Fibroblast of the aortic adventitia (primary cell): ENCODE results near the gene SLC25A38. TPM values are rescaled to one million over a fixed set of nuclear protein-coding genes. Genes with fewer than 3 reads are reported as not detected.

Source experiments
- DNase-seq: peaks from one replicate; pipeline ENCODE4 v3.0.0-alpha.2; 2010; ENCODE audit warnings: low read depth
- H3K4me3 ChIP-seq: 2 replicates; pipeline ENCODE4 v1.5.1; 2011; ENCODE audit warnings: low read depth, mild to moderate bottlenecking, control low read depth, low read length, moderate library complexity
- total RNA-seq: library from RNA; depleted of rRNA; stranded (reverse); fragments of >200 nt; gene quantifications from 2 replicates; pipeline ENCODE4 v1.2.3, GENCODE V29; 2012; ENCODE audit warnings: low replicate concordance
- TF ChIP-seq, protein P1 (sequence below): IDR thresholded peaks from 2 replicates; pipeline ENCODE4 v1.5.1; 2011; ENCODE audit warnings: mild to moderate bottlenecking, low read length, control low read depth, inconsistent platforms; ENCODE audit not compliant: insufficient read depth

The SLC25A38 gene
- total RNA-seq, 1 donor = 19.3 TPM

DNA sequence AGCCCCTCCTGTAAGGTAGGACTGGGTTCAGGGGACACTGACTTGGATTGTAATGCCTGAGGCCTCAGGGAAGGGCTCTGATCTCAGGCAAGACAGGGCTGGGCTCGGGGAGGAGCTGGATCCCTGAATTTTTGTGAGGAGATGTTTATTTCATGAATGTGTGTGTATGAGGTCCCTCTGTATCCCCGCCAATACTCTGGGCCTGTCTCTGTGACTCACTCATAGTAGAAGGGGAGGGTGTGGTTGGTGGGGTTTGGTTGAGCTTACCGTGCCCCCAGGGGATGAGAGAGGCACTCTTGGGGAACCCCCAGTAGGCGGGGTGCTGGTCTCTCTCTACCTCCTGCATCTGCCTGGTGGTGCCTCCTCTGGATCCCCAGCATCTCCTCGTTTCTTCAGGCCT is 51.4 kb downstream of the SLC25A38 start:
- no peak overlapping the region for H3K4me3 ChIP-seq
- DNase-seq = peak; percentile 70
- TF ChIP-seq, protein P1, sequence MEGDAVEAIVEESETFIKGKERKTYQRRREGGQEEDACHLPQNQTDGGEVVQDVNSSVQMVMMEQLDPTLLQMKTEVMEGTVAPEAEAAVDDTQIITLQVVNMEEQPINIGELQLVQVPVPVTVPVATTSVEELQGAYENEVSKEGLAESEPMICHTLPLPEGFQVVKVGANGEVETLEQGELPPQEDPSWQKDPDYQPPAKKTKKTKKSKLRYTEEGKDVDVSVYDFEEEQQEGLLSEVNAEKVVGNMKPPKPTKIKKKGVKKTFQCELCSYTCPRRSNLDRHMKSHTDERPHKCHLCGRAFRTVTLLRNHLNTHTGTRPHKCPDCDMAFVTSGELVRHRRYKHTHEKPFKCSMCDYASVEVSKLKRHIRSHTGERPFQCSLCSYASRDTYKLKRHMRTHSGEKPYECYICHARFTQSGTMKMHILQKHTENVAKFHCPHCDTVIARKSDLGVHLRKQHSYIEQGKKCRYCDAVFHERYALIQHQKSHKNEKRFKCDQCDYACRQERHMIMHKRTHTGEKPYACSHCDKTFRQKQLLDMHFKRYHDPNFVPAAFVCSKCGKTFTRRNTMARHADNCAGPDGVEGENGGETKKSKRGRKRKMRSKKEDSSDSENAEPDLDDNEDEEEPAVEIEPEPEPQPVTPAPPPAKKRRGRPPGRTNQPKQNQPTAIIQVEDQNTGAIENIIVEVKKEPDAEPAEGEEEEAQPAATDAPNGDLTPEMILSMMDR = no peak

DNA sequence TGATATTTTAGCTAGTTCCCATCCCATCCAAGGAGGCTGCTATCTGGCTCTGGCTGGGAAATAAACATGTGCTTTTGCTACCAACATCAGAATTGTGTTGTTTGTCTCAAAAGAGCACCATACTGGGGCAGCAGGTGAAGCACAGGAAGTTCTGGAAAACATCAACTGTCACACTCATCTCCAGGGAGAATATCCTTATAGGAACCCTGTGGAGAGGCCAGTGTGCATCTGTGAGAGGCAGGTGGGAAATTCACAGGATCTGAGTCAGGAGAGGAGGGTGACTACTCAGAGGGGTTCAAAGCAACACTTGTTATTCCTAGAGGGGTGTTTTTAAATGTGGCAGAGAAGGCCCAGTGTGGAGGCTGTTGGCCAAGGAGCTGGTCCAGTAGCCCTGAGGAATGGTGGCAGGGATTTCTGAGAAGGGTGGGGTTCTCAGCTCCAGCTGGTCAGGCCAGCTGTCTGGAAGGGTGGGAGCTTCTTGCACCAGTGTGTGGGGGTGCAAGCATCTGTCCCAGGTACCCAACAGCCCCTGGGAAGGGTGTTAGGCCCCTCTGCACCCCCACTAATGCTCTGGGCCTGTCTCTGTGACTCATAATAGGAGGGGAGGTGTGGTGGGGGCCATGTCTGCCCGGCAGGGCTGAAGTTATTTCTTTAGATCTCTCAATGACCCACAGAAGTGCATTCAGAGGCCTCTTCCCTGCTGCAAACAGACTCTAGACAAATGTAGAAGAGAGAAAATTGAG is 52.0 kb downstream of the SLC25A38 start:
- H3K4me3 ChIP-seq = no peak overlapping the region
- DNase-seq = peak; percentile 11
- TF ChIP-seq, protein P1 = no peak

DNA sequence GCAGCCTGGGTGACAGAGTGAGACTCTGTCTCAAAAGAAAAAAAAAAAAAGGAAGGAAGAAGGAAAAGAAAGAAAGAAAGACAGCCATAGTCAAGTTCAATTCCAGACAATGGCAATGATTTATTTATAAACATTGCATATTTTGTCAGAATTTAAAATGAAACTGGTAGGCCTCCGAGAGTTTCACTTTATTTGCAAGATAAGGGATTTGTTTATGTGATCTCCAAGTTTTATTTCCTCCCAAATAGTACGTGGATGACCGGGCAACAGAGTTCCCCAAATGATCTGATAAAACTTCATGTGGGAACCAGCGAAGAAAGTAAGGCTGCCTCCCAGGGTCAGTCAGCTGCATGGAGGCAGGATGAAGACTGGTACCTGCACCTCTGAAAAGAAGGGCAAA is 55.7 kb downstream of the SLC25A38 start:
- DNase-seq = no peak
- H3K4me3 ChIP-seq = no peak overlapping the region
- TF ChIP-seq, protein P1 = no peak

DNA sequence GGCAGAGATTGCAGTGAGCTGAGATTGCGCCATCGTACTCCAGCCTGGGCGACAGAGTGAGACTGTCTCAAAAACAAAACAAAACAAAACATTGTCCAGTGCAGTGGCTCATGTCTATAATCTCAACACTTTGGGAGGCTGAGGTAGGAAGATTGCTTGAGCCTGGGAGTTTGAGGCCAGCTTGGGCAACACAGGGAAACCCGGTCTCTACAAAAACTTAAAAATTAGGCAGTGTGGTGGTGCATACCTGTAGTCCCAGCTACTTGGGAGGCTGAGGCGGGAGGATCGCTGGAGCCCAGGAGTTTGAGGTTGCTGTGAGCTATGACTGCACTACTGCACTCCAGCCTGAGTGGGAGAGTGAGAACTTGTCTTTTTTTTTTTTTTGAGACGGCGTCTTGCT is 57.1 kb downstream of the SLC25A38 start:
- TF ChIP-seq, protein P1 = no peak
- no peak for DNase-seq
- no peak overlapping the region for H3K4me3 ChIP-seq

DNA sequence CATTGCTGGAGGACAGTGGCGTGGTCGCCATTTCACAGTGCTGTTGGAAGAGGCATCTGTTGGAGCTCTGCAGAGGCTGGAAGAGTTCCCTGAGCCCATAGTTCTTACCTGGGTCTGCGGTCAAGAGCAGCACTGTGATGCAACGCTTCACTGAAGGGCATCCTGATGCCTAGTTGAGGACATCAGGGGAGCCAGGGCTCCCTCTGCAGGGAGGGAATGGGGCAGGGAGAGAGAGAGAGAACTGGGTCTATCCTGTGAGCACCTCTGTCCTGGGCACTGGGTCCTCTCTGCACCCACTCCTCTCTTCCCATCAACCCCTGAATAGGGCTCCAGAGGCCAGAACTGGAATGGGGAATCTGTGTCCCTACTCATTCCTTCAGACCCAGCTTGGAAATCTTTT is 60.4 kb downstream of the SLC25A38 start:
- no peak for DNase-seq
- TF ChIP-seq, protein P1 = no peak
- no peak overlapping the region for H3K4me3 ChIP-seq

DNA sequence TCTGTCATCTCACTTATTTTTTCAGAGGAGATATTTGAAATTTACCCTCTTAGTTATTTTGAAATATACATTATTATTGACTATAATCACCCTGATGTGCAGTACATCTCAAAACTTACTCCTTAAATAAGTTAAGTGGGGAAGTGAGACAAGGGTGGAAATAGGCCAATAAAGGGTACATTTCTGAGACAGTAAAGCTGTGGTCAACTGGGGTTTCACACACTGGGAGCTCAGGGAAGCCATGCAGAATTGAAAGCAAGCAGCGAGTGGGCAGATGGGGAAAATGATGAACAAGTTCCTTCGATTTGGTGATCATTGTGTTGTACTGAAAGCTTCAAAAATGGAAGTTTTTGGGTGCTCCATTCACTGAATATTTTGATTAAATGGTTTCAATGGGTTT is 62.8 kb downstream of the SLC25A38 start:
- no peak overlapping the region for H3K4me3 ChIP-seq
- TF ChIP-seq, protein P1 = no peak
- no peak for DNase-seq

DNA sequence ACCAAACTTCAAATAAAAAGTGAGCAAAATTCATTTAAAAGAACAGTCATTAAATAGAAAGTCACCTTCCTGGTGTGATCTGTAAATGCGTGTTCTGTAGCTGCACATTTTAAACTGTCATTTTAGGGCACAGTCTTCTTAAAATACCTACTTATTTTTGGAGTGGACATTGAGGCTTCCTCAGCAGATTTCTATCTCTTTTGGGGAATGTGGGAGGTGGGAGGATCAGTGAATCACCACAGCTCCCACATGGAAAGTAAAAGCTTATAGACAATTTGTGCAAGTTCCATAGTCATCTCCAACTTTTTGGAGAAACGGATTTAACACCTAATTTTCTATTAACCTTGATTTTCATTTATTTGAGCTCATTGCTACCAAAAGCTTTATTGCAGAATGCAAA is 63.3 kb downstream of the SLC25A38 start:
- TF ChIP-seq, protein P1 = no peak
- H3K4me3 ChIP-seq = no peak overlapping the region
- no peak for DNase-seq
